Activated naive CD4-positive, alpha-beta T cell treated with anti-CD3 and anti-CD28 coated beads for 36 hours (primary cell): ENCODE results near the gene KIF5C. TPM values are rescaled to one million over a fixed set of nuclear protein-coding genes. Genes with fewer than 3 reads are reported as not detected.

Experiments
- CTCF ChIA-PET: fragments of 350-600 bp; sonication (Branson Sonifier 250); formaldehyde crosslinking; loops from one replicate; lab custom pipeline; 2021; ENCODE audit warnings: antibody characterized with exemption; lab: Charles Lee
- DNase-seq: peaks from one replicate; pipeline ENCODE4 v3.0.0-alpha.2; 2020
- H3K27ac Mint-ChIP-seq: one replicate; pipeline ENCODE4 v1.8.0; 2021; ENCODE audit warnings: mild to moderate bottlenecking, mixed read lengths
- H3K27me3 Mint-ChIP-seq: one replicate; pipeline ENCODE4 v1.8.0; 2021; ENCODE audit warnings: low read depth, mixed read lengths
- H3K36me3 Mint-ChIP-seq: one replicate; pipeline ENCODE4 v1.8.0; 2021; ENCODE audit warnings: low read depth, mixed read lengths
- H3K4me1 Mint-ChIP-seq: one replicate; pipeline ENCODE4 v1.8.0; 2021; ENCODE audit warnings: low read depth, mixed read lengths
- H3K4me3 Mint-ChIP-seq: one replicate; pipeline ENCODE4 v1.8.0; 2021; ENCODE audit warnings: mild to moderate bottlenecking, moderate library complexity, mixed read lengths
- H3K9me3 Mint-ChIP-seq: one replicate; pipeline ENCODE4 v1.8.0; 2021; ENCODE audit warnings: mixed read lengths
- intact Hi-C: fragments of 100-400 bp; cut with micrococcal nuclease; formaldehyde crosslinking; loops from one replicate; pipeline ENCODE4 v1.15.1; 2023
- total RNA-seq, 2 experiments: library from RNA; stranded (reverse); gene quantifications; one replicate each; pipeline ENCODE4 v1.2.3, GENCODE V29; 2021

The KIF5C gene
- total RNA-seq, 2 experiments from 2014 or later, result 18.6 to 24.5 TPM

- peaks cover 26% of the 10 kb centered on the region for H3K27me3 Mint-ChIP-seq
- peak overlapping the region; percentile 53 for H3K4me3 Mint-ChIP-seq
- CTCF ChIA-PET, result no interaction called here
- no peak overlapping the region for H3K27ac Mint-ChIP-seq
- intact Hi-C loops, result no loop called here
- peaks cover 11% of the 10 kb centered on the region for H3K9me3 Mint-ChIP-seq
- peaks cover 6% of the 10 kb centered on the region for H3K36me3 Mint-ChIP-seq
- peaks cover 11% of the 10 kb centered on the region for H3K4me1 Mint-ChIP-seq
- DNase-seq, result no peak
Measured at GRCh38 chr2:148888986-148889385, 14.0 kb downstream of the KIF5C start.

DNA sequence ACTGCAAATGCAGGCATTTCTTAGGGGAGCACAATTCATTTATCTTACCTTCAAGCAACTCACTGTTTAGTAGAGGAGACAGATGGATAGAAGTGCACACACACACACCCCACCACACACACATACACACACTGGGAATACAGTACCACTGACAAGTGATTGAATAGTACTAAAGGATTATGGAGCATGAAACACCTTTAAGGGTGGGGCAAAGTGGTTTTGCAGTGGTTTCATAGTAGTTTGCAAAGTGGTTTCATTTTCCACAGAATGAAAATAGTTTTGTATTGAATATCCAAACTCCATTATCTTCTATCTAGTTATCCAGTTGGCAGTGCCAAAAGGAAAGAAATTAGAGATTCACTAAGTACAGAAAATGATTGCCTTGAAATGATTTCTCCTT, 18.9 kb downstream of the KIF5C start:
- CTCF ChIA-PET, result no interaction called here
- H3K4me1 Mint-ChIP-seq, result peaks cover 3% of the 10 kb centered on the region
- intact Hi-C loops, result no loop called here
- DNase-seq, result no peak
- peaks cover 11% of the 10 kb centered on the region for H3K27me3 Mint-ChIP-seq
- peaks cover 6% of the 10 kb centered on the region for H3K36me3 Mint-ChIP-seq
- no peak overlapping the region for H3K27ac Mint-ChIP-seq
- H3K9me3 Mint-ChIP-seq, result peaks cover 11% of the 10 kb centered on the region
- no peak overlapping the region for H3K4me3 Mint-ChIP-seq

DNA sequence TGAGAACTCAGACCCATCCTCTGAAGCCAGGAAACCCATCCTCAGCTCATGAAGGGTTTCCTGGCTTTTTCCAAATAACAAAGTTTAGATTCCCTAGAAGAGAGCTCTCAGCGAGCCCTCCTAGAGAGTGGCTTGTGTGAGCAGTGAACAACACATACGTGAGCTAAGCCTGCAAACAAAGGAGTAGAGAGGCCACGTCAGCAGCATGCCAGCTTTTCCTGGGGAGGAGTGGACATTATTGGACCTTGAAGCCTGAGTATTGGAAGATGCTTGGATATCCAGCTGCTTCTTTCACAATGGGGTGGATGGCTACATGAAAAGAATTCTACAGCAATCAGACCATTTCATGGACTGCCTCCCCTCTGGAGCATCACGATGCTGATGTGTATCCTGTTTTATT, 21.1 kb downstream of the KIF5C start:
- DNase-seq, result no peak
- peaks cover 5% of the 10 kb centered on the region for H3K27me3 Mint-ChIP-seq
- H3K36me3 Mint-ChIP-seq, result peaks cover 3% of the 10 kb centered on the region
- H3K9me3 Mint-ChIP-seq, result peaks cover 11% of the 10 kb centered on the region
- CTCF ChIA-PET, result interaction anchor here (0.7 kb wide), 1 partner anchor 196 kb away, joined by 3 read pairs; no protein-coding TSS in a partner anchor
- H3K27ac Mint-ChIP-seq, result no peak overlapping the region
- no peak overlapping the region for H3K4me3 Mint-ChIP-seq
- intact Hi-C loops, result no loop called here
- H3K4me1 Mint-ChIP-seq, result peaks cover 3% of the 10 kb centered on the region

DNA sequence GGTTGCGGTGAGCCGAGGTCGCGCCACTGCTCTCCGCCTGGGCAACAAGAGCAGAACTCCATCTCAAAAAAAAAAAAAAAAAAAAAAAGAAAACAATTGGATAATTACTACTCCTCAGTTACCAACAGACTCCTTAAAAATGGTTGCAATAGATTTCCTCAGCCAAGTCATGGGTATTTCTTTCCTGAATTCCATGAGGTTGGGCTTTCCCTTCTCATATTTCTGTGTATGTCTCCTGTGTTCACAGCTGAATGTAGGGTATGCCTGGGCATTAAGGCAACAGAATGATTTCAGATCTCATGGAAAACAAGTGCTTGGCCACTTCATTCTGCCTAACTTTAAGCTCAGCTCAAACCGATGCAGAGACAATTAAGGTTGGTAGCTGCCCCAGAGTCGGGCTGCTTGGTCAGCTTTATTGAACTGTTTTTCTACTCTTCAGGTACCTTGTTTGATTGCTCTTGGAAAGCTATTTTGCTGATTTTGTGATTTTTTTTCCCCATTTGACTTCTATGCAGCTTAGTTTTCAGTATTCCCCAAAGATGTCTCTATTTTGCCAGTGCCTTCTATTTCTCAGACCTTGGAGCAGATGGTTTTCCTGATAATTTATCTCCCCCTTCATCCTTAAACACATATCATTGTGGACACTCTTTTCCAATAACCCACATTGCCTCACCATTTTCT, 24.8 kb downstream of the KIF5C start:
- Mint-ChIP-seq H3K27ac (no peak overlapping the region), H3K4me3 (no peak overlapping the region), H3K9me3 (no peaks in the 10 kb centered on the region), H3K36me3 (no peaks in the 10 kb centered on the region), H3K4me1 (no peaks in the 10 kb centered on the region), H3K27me3 (no peaks in the 10 kb centered on the region)
- CTCF ChIA-PET, result no interaction called here
- intact Hi-C loops, result no loop called here
- DNase-seq, result no peak

DNA sequence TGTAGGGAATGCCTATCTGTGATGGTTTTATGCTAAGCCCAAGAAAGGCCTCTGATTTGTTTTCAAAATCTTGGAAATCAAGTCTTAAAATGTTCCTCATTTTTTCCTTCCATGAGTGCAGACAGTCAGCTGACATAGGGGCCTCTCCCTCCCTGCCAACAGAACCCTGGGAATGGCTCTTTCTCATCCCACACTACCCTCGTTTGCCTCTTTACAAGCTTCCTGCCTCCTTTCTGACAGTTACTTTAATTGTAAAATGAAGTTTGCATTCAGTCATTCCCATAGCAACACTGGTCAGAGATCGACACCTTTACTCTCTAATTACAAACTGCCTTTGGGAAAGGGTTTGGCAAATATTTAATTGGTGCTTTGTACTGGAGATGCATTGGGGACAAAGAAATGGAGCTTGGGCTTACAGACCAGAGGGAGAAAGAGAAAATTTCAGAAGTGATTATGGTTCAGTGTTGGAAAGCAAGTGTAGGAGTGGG, 25.4 kb downstream of the KIF5C start:
- no peaks in the 10 kb centered on the region for H3K4me1 Mint-ChIP-seq
- no peak for DNase-seq
- H3K9me3 Mint-ChIP-seq, result peaks cover 2% of the 10 kb centered on the region
- H3K27me3 Mint-ChIP-seq, result no peaks in the 10 kb centered on the region
- no peak overlapping the region for H3K27ac Mint-ChIP-seq
- CTCF ChIA-PET, result no interaction called here
- intact Hi-C loops, result no loop called here
- H3K36me3 Mint-ChIP-seq, result no peaks in the 10 kb centered on the region
- H3K4me3 Mint-ChIP-seq, result no peak overlapping the region

DNA sequence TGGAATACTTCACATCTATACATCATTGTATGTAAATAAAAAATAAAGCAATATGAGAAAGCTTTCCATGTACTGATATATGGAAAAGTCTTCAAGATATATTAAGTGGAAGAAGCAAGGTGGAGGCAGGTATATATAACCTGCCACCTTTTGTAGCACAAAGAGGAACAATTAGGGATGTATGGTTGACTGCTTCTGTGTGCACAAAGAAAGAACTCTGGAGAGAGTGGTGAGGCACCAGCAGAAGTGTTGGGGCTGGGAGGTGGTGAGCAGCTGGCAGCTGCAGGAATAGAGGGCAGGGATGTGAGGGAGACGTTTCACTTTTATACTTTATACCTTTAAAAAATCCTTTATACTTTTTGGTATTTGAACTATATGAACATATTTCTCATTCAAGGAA, 26.1 kb downstream of the KIF5C start:
- H3K36me3 Mint-ChIP-seq, result no peaks in the 10 kb centered on the region
- no peak overlapping the region for H3K4me3 Mint-ChIP-seq
- no peaks in the 10 kb centered on the region for H3K4me1 Mint-ChIP-seq
- CTCF ChIA-PET, result interaction anchor here (0.5 kb wide), 1 partner anchor 310 kb away, joined by 4 read pairs; no protein-coding TSS in a partner anchor
- H3K27ac Mint-ChIP-seq, result no peak overlapping the region
- no peak for DNase-seq
- H3K27me3 Mint-ChIP-seq, result no peaks in the 10 kb centered on the region
- peaks cover 5% of the 10 kb centered on the region for H3K9me3 Mint-ChIP-seq
- intact Hi-C loops, result no loop called here

DNA sequence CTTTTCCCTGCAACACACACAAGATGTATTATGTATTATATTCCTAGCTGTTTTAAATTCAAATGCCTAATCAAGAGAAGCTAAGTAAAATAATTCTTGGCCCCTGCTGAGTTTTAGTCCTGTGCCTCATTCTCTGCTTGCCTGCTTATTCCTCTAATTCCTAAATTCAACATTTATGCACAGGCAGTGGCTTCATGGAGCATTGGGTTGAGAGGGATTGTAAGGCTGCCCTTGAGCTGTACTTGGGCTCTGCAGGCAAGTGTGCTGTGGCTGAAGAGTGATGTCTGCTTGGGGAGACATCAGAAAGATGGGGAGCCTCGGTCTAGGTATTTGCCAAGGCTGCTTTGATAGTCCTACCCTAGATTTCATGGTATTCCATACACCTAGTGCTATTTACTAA, 27.8 kb downstream of the KIF5C start:
- Mint-ChIP-seq H3K27ac (no peak overlapping the region), H3K9me3 (peaks cover 5% of the 10 kb centered on the region), H3K4me3 (no peak overlapping the region), H3K4me1 (no peaks in the 10 kb centered on the region), H3K27me3 (no peaks in the 10 kb centered on the region), H3K36me3 (no peaks in the 10 kb centered on the region)
- CTCF ChIA-PET, result no interaction called here
- no peak for DNase-seq
- intact Hi-C loops, result no loop called here

- Mint-ChIP-seq H3K27me3 (no peaks in the 10 kb centered on the region), H3K36me3 (no peaks in the 10 kb centered on the region), H3K27ac (no peak overlapping the region), H3K9me3 (peaks cover 5% of the 10 kb centered on the region), H3K4me3 (no peak overlapping the region), H3K4me1 (no peaks in the 10 kb centered on the region)
- DNase-seq, result no peak
- intact Hi-C loops, result no loop called here
- CTCF ChIA-PET, result no interaction called here
Measured at GRCh38 chr2:148903294-148903693, 28.3 kb downstream of the KIF5C start.

- no peaks in the 10 kb centered on the region for H3K4me1 Mint-ChIP-seq
- CTCF ChIA-PET, result no interaction called here
- H3K9me3 Mint-ChIP-seq, result peaks cover 5% of the 10 kb centered on the region
- H3K36me3 Mint-ChIP-seq, result no peaks in the 10 kb centered on the region
- intact Hi-C loops, result no loop called here
- H3K27me3 Mint-ChIP-seq, result no peaks in the 10 kb centered on the region
- DNase-seq, result no peak
- no peak overlapping the region for H3K27ac Mint-ChIP-seq
- H3K4me3 Mint-ChIP-seq, result no peak overlapping the region
Measured at GRCh38 chr2:148903979-148904378, 29.0 kb downstream of the KIF5C start.

- CTCF ChIA-PET, result interaction anchor here (0.6 kb wide), 1 partner anchor 914 kb away, joined by 3 read pairs; no protein-coding TSS in a partner anchor
Measured at GRCh38 chr2:148906124-148906523, 31.1 kb downstream of the KIF5C start.

GRCh38 chr2:148907085-148907785, 32.2 kb downstream of the KIF5C start:
- Mint-ChIP-seq H3K4me1 (no peaks in the 10 kb centered on the region), H3K36me3 (no peaks in the 10 kb centered on the region), H3K27me3 (no peaks in the 10 kb centered on the region), H3K27ac (no peak overlapping the region), H3K4me3 (no peak overlapping the region), H3K9me3 (peaks cover 5% of the 10 kb centered on the region)
- CTCF ChIA-PET, result no interaction called here
- no peak for DNase-seq
- intact Hi-C loops, result no loop called here

More at GRCh38 chr2:148906124-148906523, 31.1 kb downstream of the KIF5C start:
- DNase-seq, result no peak
- Mint-ChIP-seq H3K36me3 (no peaks in the 10 kb centered on the region), H3K4me1 (no peaks in the 10 kb centered on the region), H3K27me3 (no peaks in the 10 kb centered on the region), H3K9me3 (peaks cover 5% of the 10 kb centered on the region), H3K27ac (no peak overlapping the region), H3K4me3 (no peak overlapping the region)
- intact Hi-C loops, result no loop called here

DNA sequence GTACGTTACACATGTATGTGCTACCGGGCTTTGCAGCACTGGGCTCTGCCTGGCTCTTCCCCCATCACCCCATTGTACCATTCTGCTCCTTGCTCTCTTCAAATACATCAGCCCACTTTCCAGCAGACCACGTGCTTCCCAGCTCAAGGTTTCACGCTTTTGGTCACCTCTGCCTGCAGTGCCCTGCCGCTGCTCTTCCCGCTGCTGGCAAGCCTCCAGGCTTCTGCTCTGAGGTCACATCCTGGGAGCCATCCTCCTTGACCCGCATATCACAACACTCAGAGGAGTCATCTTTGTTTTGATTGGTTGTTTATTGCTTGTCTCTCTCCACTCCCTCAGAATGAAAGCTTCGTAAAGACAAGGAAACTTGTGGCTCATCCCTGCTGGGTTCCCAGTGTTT, 34.1 kb downstream of the KIF5C start:
- Mint-ChIP-seq H3K4me1 (no peaks in the 10 kb centered on the region), H3K27ac (no peak overlapping the region), H3K27me3 (no peaks in the 10 kb centered on the region), H3K9me3 (peaks cover 5% of the 10 kb centered on the region), H3K4me3 (no peak overlapping the region), H3K36me3 (no peaks in the 10 kb centered on the region)
- intact Hi-C loops, result no loop called here
- DNase-seq, result no peak
- CTCF ChIA-PET, result interaction anchor here (1.0 kb wide), 1 partner anchor 14 kb away, joined by 3 read pairs; no protein-coding TSS in a partner anchor

- peaks cover under 1% of the 10 kb centered on the region for H3K9me3 Mint-ChIP-seq
- H3K27ac Mint-ChIP-seq, result no peak overlapping the region
- intact Hi-C loops, result no loop called here
- DNase-seq, result no peak
- H3K4me3 Mint-ChIP-seq, result no peak overlapping the region
- peaks cover 9% of the 10 kb centered on the region for H3K4me1 Mint-ChIP-seq
- H3K36me3 Mint-ChIP-seq, result peaks cover 2% of the 10 kb centered on the region
- no peaks in the 10 kb centered on the region for H3K27me3 Mint-ChIP-seq
- CTCF ChIA-PET, result no interaction called here
Measured at GRCh38 chr2:148913061-148913460, 38.0 kb downstream of the KIF5C start.
